Esophagus squamous epithelium (tissue), 5 donors: ENCODE measurements around the gene ASXL1. TPM values are rescaled to one million over a fixed set of nuclear protein-coding genes. Genes with fewer than 3 reads are reported as not detected.
"Not testable (repeated sequence)": the region's sequence is repeated elsewhere in the genome, so short reads cannot be mapped to it uniquely, and the experiment has no call there.

Experiments used
- DNase-seq: peaks from one replicate; lab custom pipeline; 2025; lab: John Stamatoyannopoulos, UW
- H3K27ac ChIP-seq, 4 donors: fragments of 200-600 bp; sonication (generic); one replicate each; pipeline ENCODE4 v1.5.1; 2016 to 2019; ENCODE audit warnings: mild to moderate bottlenecking in 1 of 4
- H3K27me3 ChIP-seq, 4 donors: fragments of 200-600 bp; sonication (generic); 1 replicate in 3 of 4; 2 replicates in 1 of 4; pipeline versions ENCODE4 v1.5.1 to v1.6.0; 2017 to 2021; ENCODE audit warnings: antibody characterized with exemption in 1 of 4
- H3K36me3 ChIP-seq, 3 donors: fragments of 200-600 bp; sonication (generic); one replicate each; pipeline ENCODE4 v1.5.1; 2016 to 2019
- H3K4me1 ChIP-seq, 3 donors: fragments of 200-600 bp; sonication (generic); one replicate each; pipeline ENCODE4 v1.5.1; 2017 to 2019
- H3K4me3 ChIP-seq, 4 donors: fragments of 200-600 bp; sonication (generic); 1 replicate in 3 of 4; 2 replicates in 1 of 4; pipeline ENCODE4 v1.5.1; 2016 to 2019; ENCODE audit warnings: mild to moderate bottlenecking in 2 of 4, moderate library complexity in 1 of 4
- H3K9me3 ChIP-seq, 3 donors: fragments of 200-600 bp; sonication (generic); one replicate each; pipeline ENCODE4 v1.5.1; 2016 to 2019
- CTCF ChIP-seq, 6 experiments: fragments of 450-650 bp in 4 of 6; fragments of 200-600 bp in 2 of 6; sonication (generic) in 2 of 6; IDR thresholded peaks; one replicate each; pipeline ENCODE4 v1.5.1; 2016 to 2019; ENCODE audit warnings: antibody characterized with exemption in 6 of 6, mild to moderate bottlenecking in 4 of 6, moderate library complexity in 4 of 6
- POLR2A ChIP-seq, 4 donors: fragments of 450-650 bp; IDR thresholded peaks; one replicate each; pipeline ENCODE4 v1.6.1; 2017; ENCODE audit warnings: antibody characterized with exemption in 4 of 4, mild to moderate bottlenecking in 4 of 4, moderate library complexity in 3 of 4
- WGBS, 2 donors: methylation state at CpG; one replicate each; pipeline ENCODE4 v1.1.5; 2018; 5-methylcytosine and 5-hydroxymethylcytosine counted together
- intact Hi-C: fragments of 100-400 bp; cut with DNase I; formaldehyde crosslinking; loops from one replicate; pipeline ENCODE4 v1.15.0; 2022
- total RNA-seq, 4 donors: library from RNA; depleted of rRNA; stranded (reverse); fragments of >200 nt; gene quantifications; one replicate each; pipeline ENCODE4 v1.1.0, GENCODE V29; 2016
- donor health status: DM: yes; HTN: yes; CAD: no.

The ASXL1 gene
- total RNA-seq, 4 donors from 2014 or later = 14.3 to 49.2 (median 22.1) TPM

- no peaks in the 10 kb centered on the region for H3K27me3 ChIP-seq
- no peak for TF ChIP-seq CTCF (IDR thresholded peaks at IDR 0.05)
- no peak for TF ChIP-seq POLR2A (IDR thresholded peaks at IDR 0.05)
- H3K36me3 ChIP-seq = peaks cover 0 to 30% (median 0%) of the 10 kb centered on the region in 3 donors
- no peak for DNase-seq
- no peak overlapping the region for H3K4me3 ChIP-seq
- WGBS, 2 donors = 64 to 82% methylated on average over 2 of the region's 2 CpGs
- H3K27ac ChIP-seq = no peak overlapping the region
- H3K9me3 ChIP-seq = no peaks in the 10 kb centered on the region
- H3K4me1 ChIP-seq = peaks cover 7 to 79% (median 33%) of the 10 kb centered on the region in 3 donors
- intact Hi-C loops = no loop called here
Measured at GRCh38 chr20:32366380-32366779, 8.2 kb downstream of the ASXL1 start.

- peaks cover 0 to 50% (median 0%) of the 10 kb centered on the region in 3 donors for H3K36me3 ChIP-seq
- H3K4me3 ChIP-seq = no peak overlapping the region
- no peak for DNase-seq
- intact Hi-C loops = no loop called here
- TF ChIP-seq CTCF (IDR thresholded peaks at IDR 0.05) = no peak
- TF ChIP-seq POLR2A (IDR thresholded peaks at IDR 0.05) = no peak
- no peaks in the 10 kb centered on the region for H3K27me3 ChIP-seq
- no peak overlapping the region for H3K27ac ChIP-seq
- H3K4me1 ChIP-seq = peaks cover 4 to 60% (median 21%) of the 10 kb centered on the region in 3 donors
- no peaks in the 10 kb centered on the region for H3K9me3 ChIP-seq
Measured at GRCh38 chr20:32368323-32368722, 10.2 kb downstream of the ASXL1 start.

- Histone ChIP-seq H3K4me3 (no peak overlapping the region), H3K4me1 (peaks cover 4 to 54% (median 18%) of the 10 kb centered on the region in 3 donors), H3K27me3 (no peaks in the 10 kb centered on the region), H3K27ac (no peak overlapping the region), H3K9me3 (no peaks in the 10 kb centered on the region), H3K36me3 (peaks cover 0 to 56% (median 0%) of the 10 kb centered on the region in 3 donors)
- TF ChIP-seq CTCF (IDR thresholded peaks at IDR 0.05) (no peak), POLR2A (IDR thresholded peaks at IDR 0.05) (no peak)
- 60 to 80% methylated on average over 6 of the region's 6 CpGs for WGBS, 2 donors
- DNase-seq = no peak
- intact Hi-C loops = no loop called here
Measured at GRCh38 chr20:32368925-32369324, 10.8 kb downstream of the ASXL1 start.

- intact Hi-C loops = no loop called here
- no peak for DNase-seq
- Histone ChIP-seq H3K4me1 (peaks cover 0 to 34% (median 14%) of the 10 kb centered on the region in 3 donors), H3K27ac (no peak overlapping the region), H3K9me3 (no peaks in the 10 kb centered on the region), H3K4me3 (no peak overlapping the region), H3K36me3 (peaks cover 0 to 75% (median 0%) of the 10 kb centered on the region in 3 donors), H3K27me3 (no peaks in the 10 kb centered on the region)
- 91 to 97% methylated on average over 2 of the region's 2 CpGs for WGBS, 2 donors
- TF ChIP-seq POLR2A (IDR thresholded peaks at IDR 0.05) (no peak), CTCF (IDR thresholded peaks at IDR 0.05) (no peak)
Measured at GRCh38 chr20:32370897-32371296, 12.8 kb downstream of the ASXL1 start.

GRCh38 chr20:32378461-32378860, 20.3 kb downstream of the ASXL1 start:
- Histone ChIP-seq H3K4me1 (no peaks in the 10 kb centered on the region), H3K27me3 (no peaks in the 10 kb centered on the region), H3K36me3 (peaks cover 0 to 66% (median 0%) of the 10 kb centered on the region in 3 donors), H3K27ac (no peak overlapping the region), H3K9me3 (no peaks in the 10 kb centered on the region), H3K4me3 (no peak overlapping the region)
- no peak for DNase-seq
- intact Hi-C loops = no loop called here
- 65 to 72% methylated on average over 2 of the region's 2 CpGs for WGBS, 2 donors
- no peak for TF ChIP-seq CTCF (IDR thresholded peaks at IDR 0.05)
- TF ChIP-seq POLR2A (IDR thresholded peaks at IDR 0.05) = no peak

GRCh38 chr20:32380037-32380436, 21.9 kb downstream of the ASXL1 start:
- H3K27me3 ChIP-seq, H3K4me3 ChIP-seq, H3K27ac ChIP-seq, H3K9me3 ChIP-seq, intact Hi-C loops, DNase-seq, H3K4me1 ChIP-seq: not testable (repeated sequence)
- WGBS, 2 donors = 80 to 100% methylated on average over 9 of the region's 9 CpGs
- H3K36me3 ChIP-seq = peaks cover 0 to 50% (median 0%) of the 10 kb centered on the region in 3 donors
